GM19025 (cell line): Measurements from ENCODE around the gene LEO1.

Experiments
- ATAC-seq: cut with Tn5 transposase; IDR thresholded peaks from one replicate; pipeline ENCODE4 v1.9.1; 2021; ENCODE audit warnings: mild to moderate bottlenecking, low read depth, moderate library complexity; ENCODE audit not compliant: unreplicated experiment

The LEO1 gene

GRCh38 chr15:51971375-51972133 lies at the start of gene LEO1:
TSS of gene LEO1 (minus strand) at chr15:51971778. CDS start at chr15:51971745, 33 bp downstream.
- peak; percentile 78 for ATAC-seq

GRCh38 chr15:52021128-52021671 lies 49.6 kb upstream of the LEO1 start:
- ATAC-seq: no peak

- ATAC-seq: no peak
Observed at GRCh38 chr15:52020221-52021085, 48.9 kb upstream of the LEO1 start.

GRCh38 chr15:52019394-52020220 lies 48.0 kb upstream of the LEO1 start:
- peak; percentile 52 for ATAC-seq

- peak; percentile 73 for ATAC-seq
Observed at GRCh38 chr15:52018693-52019393, 47.3 kb upstream of the LEO1 start, which contains the start of gene MAPK6. TSS of gene MAPK6 (plus strand) at chr15:52019219. CDS start at chr15:52046461, 27,242 bp downstream.

- ATAC-seq: no peak
Observed at GRCh38 chr15:52018244-52018643, 46.7 kb upstream of the LEO1 start.

- ATAC-seq: no peak
Observed at GRCh38 chr15:52016316-52016715, 44.7 kb upstream of the LEO1 start.

GRCh38 chr15:52014616-52015015 lies 43.0 kb upstream of the LEO1 start:
- no peak for ATAC-seq

GRCh38 chr15:52013151-52013791 lies 41.7 kb upstream of the LEO1 start:
- no peak for ATAC-seq

GRCh38 chr15:52012210-52012609 lies 40.6 kb upstream of the LEO1 start:
- no peak for ATAC-seq

GRCh38 chr15:52011711-52012144 lies 40.1 kb upstream of the LEO1 start:
- no peak for ATAC-seq

- ATAC-seq: no peak
Observed at GRCh38 chr15:52010633-52011595, 39.3 kb upstream of the LEO1 start.

GRCh38 chr15:52008698-52009434 lies 37.3 kb upstream of the LEO1 start:
- no peak for ATAC-seq

GRCh38 chr15:52008359-52008697 lies 36.8 kb upstream of the LEO1 start:
- no peak for ATAC-seq

- ATAC-seq: peak; percentile 39
Observed at GRCh38 chr15:52006702-52007340, 35.2 kb upstream of the LEO1 start.

- ATAC-seq: peak; percentile 68
Observed at GRCh38 chr15:52005748-52006701, 34.4 kb upstream of the LEO1 start.
